Endothelial cell of umbilical vein (primary cell): ENCODE results near the gene CCT3.

Experiments
- EZH2 ChIP-seq: IDR thresholded peaks from 2 replicates; pipeline ENCODE4 v1.6.1; 2012; ENCODE audit warnings: borderline replicate concordance, low read depth, mild to moderate bottlenecking, moderate library complexity, low read length, inconsistent platforms; ENCODE audit not compliant: severe bottlenecking
- FOS ChIP-seq: IDR thresholded peaks from 2 replicates; pipeline ENCODE4 v1.6.1; 2011; ENCODE audit warnings: mild to moderate bottlenecking, low read length, moderate library complexity, borderline replicate concordance; ENCODE audit not compliant: insufficient read depth
- GATA2 ChIP-seq: IDR thresholded peaks from 2 replicates; pipeline ENCODE4 v1.7.0; 2011; ENCODE audit warnings: low read depth, mild to moderate bottlenecking, moderate library complexity, mixed read lengths, low read length; ENCODE audit not compliant: insufficient read length, insufficient read depth
- JUN ChIP-seq: IDR thresholded peaks from 2 replicates; pipeline ENCODE4 v1.6.1; 2011; ENCODE audit warnings: borderline replicate concordance, low read depth; ENCODE audit not compliant: insufficient read length, insufficient read depth
- MYC ChIP-seq: IDR thresholded peaks from one replicate; pipeline ENCODE4 v1.6.1; 2011; ENCODE audit warnings: mild to moderate bottlenecking, low read depth, low read length
- POLR2A ChIP-seq: IDR thresholded peaks from 2 replicates; pipeline ENCODE4 v1.6.1; 2012; ENCODE audit warnings: low read depth, mild to moderate bottlenecking, control low read depth, low read length
- POLR2AphosphoS5 ChIP-seq: IDR thresholded peaks from 2 replicates; pipeline ENCODE4 v1.6.1; 2012; ENCODE audit warnings: low read depth, mild to moderate bottlenecking, control low read depth, low read length, moderate library complexity; ENCODE audit not compliant: insufficient read depth
- TF ChIP-seq, protein P1 (sequence below), 2 donors: IDR thresholded peaks; 1 replicate in 1 of 2; 2 replicates in 1 of 2; pipeline ENCODE4 v1.5.1; 2011; ENCODE audit warnings: low read length in 2 of 2, mild to moderate bottlenecking in 2 of 2, moderate library complexity in 2 of 2, control low read depth in 1 of 2, inconsistent platforms in 1 of 2, low read depth in 1 of 2; ENCODE audit not compliant: insufficient read depth in 1 of 2; ENCODE audit errors: extremely low read depth in 1 of 2
- TF ChIP-seq, protein P2 (sequence below): IDR thresholded peaks from 2 replicates; pipeline ENCODE4 v1.6.1; 2011; ENCODE audit not compliant: insufficient read depth, insufficient read length

DNA sequence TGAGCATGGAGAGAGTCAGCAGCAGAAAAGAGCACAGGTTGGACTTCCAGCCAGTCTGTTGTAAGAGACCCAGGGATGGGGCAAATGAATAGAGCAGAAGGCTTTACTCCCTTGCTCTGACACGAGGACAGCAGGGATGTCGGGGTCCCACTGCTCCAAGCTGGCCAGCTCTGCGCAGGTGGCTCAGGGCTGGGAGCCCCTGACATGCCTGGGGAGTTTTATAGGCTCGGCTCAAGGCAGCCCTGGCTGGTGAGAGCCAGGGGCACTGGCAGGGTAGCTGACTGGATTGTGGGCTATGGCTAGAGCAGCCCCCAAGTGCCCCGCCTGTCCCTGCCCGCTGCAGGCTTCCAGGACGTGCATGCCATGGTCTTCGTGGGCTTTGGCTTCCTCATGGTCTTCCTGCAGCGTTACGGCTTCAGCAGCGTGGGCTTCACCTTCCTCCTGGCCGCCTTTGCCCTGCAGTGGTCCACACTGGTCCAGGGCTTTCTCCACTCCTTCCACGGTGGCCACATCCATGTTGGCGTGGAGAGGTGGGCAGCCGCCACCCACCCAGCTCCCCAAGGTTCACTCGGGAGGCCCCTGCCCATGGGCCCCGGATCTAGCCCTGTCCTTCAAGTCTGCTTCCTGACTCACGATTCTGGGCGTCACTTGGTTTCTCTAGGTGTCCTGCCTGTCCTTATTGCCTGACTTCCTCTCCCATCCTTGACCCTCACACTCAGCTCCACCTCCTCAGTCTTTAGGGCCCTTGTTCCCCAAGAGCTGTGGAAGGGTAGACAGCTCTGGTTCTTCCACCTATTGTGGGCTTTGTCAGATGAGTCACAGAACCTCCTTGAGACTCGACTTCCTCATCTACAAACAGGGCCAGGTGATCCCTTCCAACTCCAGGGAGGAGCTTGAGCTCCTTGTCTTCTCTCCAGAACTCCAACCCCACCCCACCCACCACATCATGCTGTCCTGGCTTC, 39.1 kb upstream of the CCT3 start:
- TF ChIP-seq, protein P1, sequence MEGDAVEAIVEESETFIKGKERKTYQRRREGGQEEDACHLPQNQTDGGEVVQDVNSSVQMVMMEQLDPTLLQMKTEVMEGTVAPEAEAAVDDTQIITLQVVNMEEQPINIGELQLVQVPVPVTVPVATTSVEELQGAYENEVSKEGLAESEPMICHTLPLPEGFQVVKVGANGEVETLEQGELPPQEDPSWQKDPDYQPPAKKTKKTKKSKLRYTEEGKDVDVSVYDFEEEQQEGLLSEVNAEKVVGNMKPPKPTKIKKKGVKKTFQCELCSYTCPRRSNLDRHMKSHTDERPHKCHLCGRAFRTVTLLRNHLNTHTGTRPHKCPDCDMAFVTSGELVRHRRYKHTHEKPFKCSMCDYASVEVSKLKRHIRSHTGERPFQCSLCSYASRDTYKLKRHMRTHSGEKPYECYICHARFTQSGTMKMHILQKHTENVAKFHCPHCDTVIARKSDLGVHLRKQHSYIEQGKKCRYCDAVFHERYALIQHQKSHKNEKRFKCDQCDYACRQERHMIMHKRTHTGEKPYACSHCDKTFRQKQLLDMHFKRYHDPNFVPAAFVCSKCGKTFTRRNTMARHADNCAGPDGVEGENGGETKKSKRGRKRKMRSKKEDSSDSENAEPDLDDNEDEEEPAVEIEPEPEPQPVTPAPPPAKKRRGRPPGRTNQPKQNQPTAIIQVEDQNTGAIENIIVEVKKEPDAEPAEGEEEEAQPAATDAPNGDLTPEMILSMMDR (IDR thresholded peaks at IDR 0.05; ENCODE audit: extremely low read depth in 1 of 2, insufficient read depth in 1 of 2, low read depth in 1 of 2, low read length in 2 of 2), result no peak
- TF ChIP-seq, protein P2, sequence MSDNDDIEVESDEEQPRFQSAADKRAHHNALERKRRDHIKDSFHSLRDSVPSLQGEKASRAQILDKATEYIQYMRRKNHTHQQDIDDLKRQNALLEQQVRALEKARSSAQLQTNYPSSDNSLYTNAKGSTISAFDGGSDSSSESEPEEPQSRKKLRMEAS, result no peak
- TF ChIP-seq EZH2 (no peak), POLR2A (no peak), MYC (no peak), POLR2AphosphoS5 (no peak), FOS (no peak), JUN (no peak), GATA2 (no peak)
